IMR-90 (cell line): ENCODE data around the gene CERS4. TPM values are rescaled to one million over a fixed set of nuclear protein-coding genes. Genes with fewer than 3 reads are reported as not detected.

ENCODE experiments used
- ATAC-seq: fragments of 200-7000 bp; cut with Tn5 transposase; 2 replicates; pipeline ENCODE4 v1.9.1; 2020; ENCODE audit warnings: low read depth, mild to moderate bottlenecking, moderate library complexity
- BruUV-seq: library from RNA; stranded (reverse); fragments of 400-500 nt; replicated peaks from 2 replicates; lab custom pipeline; 2021; lab: Mats Ljungman, UMichigan
- CTCF ChIA-PET: fragments of 300-600 bp; formaldehyde crosslinking; extraction: SDS; loops from one replicate; lab custom pipeline; 2021; ENCODE audit warnings: antibody characterized with exemption; lab: Yijun Ruan, JAX
- POLR2A ChIA-PET: fragments of 300-600 bp; sonication (Branson Sonifier 250); formaldehyde crosslinking; loops from one replicate; lab custom pipeline; 2022; ENCODE audit warnings: antibody characterized with exemption; ENCODE audit not compliant: unreplicated experiment; lab: Charles Lee
- DNase-seq: peaks from one replicate; pipeline ENCODE4 v3.0.0; 2013
- H2AFZ ChIP-seq: replicated peaks from 2 replicates; pipeline ENCODE3; 2013; ENCODE audit warnings: low read length, mild to moderate bottlenecking; ENCODE audit not compliant: poor library complexity
- H2AK5ac ChIP-seq: 2 replicates; pipeline ENCODE4 v1.6.1; 2013; ENCODE audit warnings: low read depth, low read length, inconsistent platforms
- H2AK9ac ChIP-seq: replicated peaks from 2 replicates; pipeline ENCODE3; 2013; ENCODE audit warnings: mild to moderate bottlenecking, low read depth, low read length, moderate library complexity; ENCODE audit not compliant: poor library complexity
- H2BK120ac ChIP-seq: 2 replicates; pipeline ENCODE4 v1.6.1; 2013; ENCODE audit warnings: low read depth, low read length, inconsistent platforms
- H2BK15ac ChIP-seq: 3 replicates; pipeline ENCODE4 v1.6.1; 2013; ENCODE audit warnings: low read depth, low read length, inconsistent platforms
- H2BK20ac ChIP-seq: 2 replicates; pipeline ENCODE4 v1.6.1; 2013; ENCODE audit warnings: low read depth, mild to moderate bottlenecking, inconsistent platforms, low read length, moderate library complexity
- H2BK5ac ChIP-seq: 2 replicates; pipeline ENCODE4 v1.6.1; 2013; ENCODE audit warnings: mild to moderate bottlenecking, low read depth, low read length, inconsistent platforms; ENCODE audit not compliant: poor library complexity, severe bottlenecking
- H3K14ac ChIP-seq: replicated peaks from 2 replicates; pipeline ENCODE4 v1.6.1; 2013; ENCODE audit warnings: low read depth, low read length, inconsistent platforms
- H3K18ac ChIP-seq: 2 replicates; pipeline ENCODE4 v1.6.1; 2013; ENCODE audit warnings: low read depth, low read length, control low read depth
- H3K23ac ChIP-seq: 2 replicates; pipeline ENCODE4 v1.6.1; 2013; ENCODE audit warnings: low read depth, low read length, inconsistent platforms
- H3K27ac ChIP-seq: 2 replicates; pipeline ENCODE4 v1.5.1; 2013; ENCODE audit warnings: mild to moderate bottlenecking, control low read depth, low read length; ENCODE audit not compliant: insufficient read depth
- H3K27me3 ChIP-seq: 2 replicates; pipeline ENCODE4 v1.6.1; 2013; ENCODE audit warnings: low read length; ENCODE audit not compliant: control insufficient read depth, insufficient read depth
- H3K36me3 ChIP-seq: 2 replicates; pipeline ENCODE4 v1.6.1; 2013; ENCODE audit warnings: low read length, mixed read lengths; ENCODE audit not compliant: control insufficient read depth, insufficient read depth
- H3K4ac ChIP-seq: 2 replicates; pipeline ENCODE4 v1.6.1; 2013; ENCODE audit warnings: low read depth, low read length, inconsistent platforms
- H3K4me1 ChIP-seq: 2 replicates; pipeline ENCODE4 v1.6.1; 2013; ENCODE audit warnings: low read length, mixed read lengths; ENCODE audit not compliant: control insufficient read depth, insufficient read depth
- H3K4me2 ChIP-seq: 2 replicates; pipeline ENCODE4 v1.6.1; 2013; ENCODE audit warnings: low read depth, mild to moderate bottlenecking, control low read depth, low read length, moderate library complexity
- H3K4me3 ChIP-seq: 2 replicates; pipeline ENCODE4 v1.5.1; 2013; ENCODE audit warnings: low read depth, mild to moderate bottlenecking, control low read depth, low read length, moderate library complexity; ENCODE audit not compliant: insufficient read depth
- H3K56ac ChIP-seq: 2 replicates; pipeline ENCODE4 v1.6.1; 2013; ENCODE audit warnings: low read length, inconsistent platforms; ENCODE audit not compliant: insufficient read depth; ENCODE audit errors: extremely low read depth
- H3K79me1 ChIP-seq, 2 experiments: 2 replicates each; pipeline ENCODE4 v1.6.1; 2013; ENCODE audit warnings: low read length in 2 of 2, inconsistent platforms in 1 of 2, low read depth in 1 of 2
- H3K9ac ChIP-seq: 2 replicates; pipeline ENCODE4 v1.6.1; 2013; ENCODE audit warnings: low read depth, low read length, control low read depth
- H3K9me1 ChIP-seq: 2 replicates; pipeline ENCODE4 v1.6.1; 2013; ENCODE audit warnings: low read length, inconsistent platforms; ENCODE audit not compliant: insufficient read depth
- H3K9me3 ChIP-seq: 2 replicates; pipeline ENCODE4 v1.6.1; 2013; ENCODE audit warnings: low read length; ENCODE audit not compliant: control insufficient read depth, insufficient read depth
- H4K20me1 ChIP-seq: 2 replicates; pipeline ENCODE4 v1.6.1; 2013; ENCODE audit warnings: low read length, inconsistent platforms; ENCODE audit not compliant: insufficient read depth
- H4K5ac ChIP-seq: 2 replicates; pipeline ENCODE4 v1.6.1; 2013; ENCODE audit warnings: mild to moderate bottlenecking, low read depth, low read length, control low read depth
- H4K8ac ChIP-seq, 2 experiments: 2 replicates each; pipeline ENCODE4 v1.6.1; 2013; ENCODE audit warnings: low read depth in 2 of 2, low read length in 2 of 2, control low read depth in 1 of 2, inconsistent platforms in 1 of 2
- H4K91ac ChIP-seq: 2 replicates; pipeline ENCODE4 v1.6.1; 2013; ENCODE audit warnings: low read depth, low read length, inconsistent platforms; ENCODE audit not compliant: insufficient read depth
- BHLHE40 ChIP-seq: fragments of 150-350 bp; IDR thresholded peaks from 2 replicates; pipeline ENCODE4 v1.6.1; 2016; ENCODE audit warnings: mild to moderate bottlenecking, low read depth, low read length
- CEBPB ChIP-seq: IDR thresholded peaks from 2 replicates; pipeline ENCODE4 v1.6.1; 2012; ENCODE audit warnings: low read depth, low read length, improper control_type of control experiment
- CHD1 ChIP-seq: IDR thresholded peaks from 2 replicates; pipeline ENCODE4 v1.6.1; 2012; ENCODE audit warnings: low read depth, low read length, improper control_type of control experiment
- CTCF ChIP-seq: conservative IDR thresholded peaks from 2 replicates; pipeline ENCODE4 v1.5.1; 2012; ENCODE audit warnings: mild to moderate bottlenecking, low read depth, low read length, improper control_type of control experiment
- ELK1 ChIP-seq: fragments of 150-350 bp; IDR thresholded peaks from 2 replicates; pipeline ENCODE4 v1.6.1; 2016; ENCODE audit warnings: low read depth, mild to moderate bottlenecking, low read length, moderate library complexity, borderline replicate concordance
- MAFK ChIP-seq: IDR thresholded peaks from 2 replicates; pipeline ENCODE4 v1.6.1; 2012; ENCODE audit warnings: low read depth, low read length, improper control_type of control experiment
- MAZ ChIP-seq: IDR thresholded peaks from 2 replicates; pipeline ENCODE4 v1.6.1; 2012; ENCODE audit warnings: low read depth, mild to moderate bottlenecking, low read length, improper control_type of control experiment, moderate library complexity, borderline replicate concordance
- MXI1 ChIP-seq: IDR thresholded peaks from 2 replicates; pipeline ENCODE4 v1.6.1; 2012; ENCODE audit warnings: low read depth, mild to moderate bottlenecking, low read length, moderate library complexity, borderline replicate concordance
- NFE2L2 ChIP-seq: fragments of 150-350 bp; IDR thresholded peaks from 2 replicates; pipeline ENCODE4 v1.6.1; 2016; ENCODE audit warnings: low read depth, mild to moderate bottlenecking, low read length
- POLR2A ChIP-seq: IDR thresholded peaks from 2 replicates; pipeline ENCODE4 v1.6.1; 2012; ENCODE audit warnings: mild to moderate bottlenecking, low read depth, low read length
- RAD21 ChIP-seq: IDR thresholded peaks from 2 replicates; pipeline ENCODE4 v1.6.1; 2012; ENCODE audit warnings: low read length, improper control_type of control experiment
- RCOR1 ChIP-seq: IDR thresholded peaks from 2 replicates; pipeline ENCODE4 v1.6.1; 2012; ENCODE audit warnings: mild to moderate bottlenecking, low read length, improper control_type of control experiment; ENCODE audit not compliant: insufficient replicate concordance
- SMC3 ChIP-seq: fragments of 150-350 bp; IDR thresholded peaks from 2 replicates; pipeline ENCODE4 v1.6.1; 2016; ENCODE audit warnings: low read depth, mild to moderate bottlenecking, antibody characterized with exemption, low read length, moderate library complexity
- WGBS, 2 experiments: methylation state at CpG; one replicate each; pipeline versions ENCODE4 v1.1.5 to v1.1.7; 2013; ENCODE audit warnings: missing lambda C conversion rate in 2 of 2; ENCODE audit not compliant: insufficient read length in 1 of 2; ENCODE audit errors: extremely low coverage in 2 of 2; 5-methylcytosine and 5-hydroxymethylcytosine counted together
- dilution Hi-C: fragments of 300-500 bp; cut with HindIII; formaldehyde crosslinking; loops from one replicate; pipeline ENCODE4 v1.14.3; 2018; ENCODE audit warnings: low sequenced_read_pairs; ENCODE audit not compliant: unreplicated experiment
- in situ Hi-C: fragments of 300-500 bp; cut with MboI; formaldehyde crosslinking; loops from 3 replicates; pipeline ENCODE4 v1.14.3; 2019; ENCODE audit warnings: low sequenced_read_pairs, inconsistent platforms, mixed read lengths
- intact Hi-C: fragments of 100-400 bp; cut with micrococcal nuclease; formaldehyde crosslinking; loops from 2 replicates; pipeline ENCODE4 v1.10.0; 2022
- polyA plus RNA-seq, 3 experiments: library from polyadenylated mRNA; depleted of rRNA; stranded (reverse); fragments of >200 nt; gene quantifications; 2 replicates each; pipeline ENCODE4 v1.2.3, GENCODE V29; 2012; ENCODE audit warnings: low replicate concordance in 1 of 3
- total RNA-seq: library from RNA; depleted of rRNA; stranded (reverse); fragments of >200 nt; gene quantifications from 2 replicates; pipeline ENCODE4 v1.2.3, GENCODE V29; 2012

Gene CERS4
- total and polyA plus RNA-seq, 2 of the 4 experiments (the other 2 are of a cell fraction): 3.2 to 5.7 TPM

GRCh38 chr19:8257052-8257443 is 47.9 kb downstream of the CERS4 start:
- intact Hi-C loops (loop anchor here (10.0 kb wide), 1 partner anchor 252 kb away; the partner anchor contains the start of gene ELAVL1), in situ Hi-C loops (loop anchor here (10.0 kb wide), 1 partner anchor 282 kb away; no protein-coding TSS in a partner anchor), dilution Hi-C loops (no loop called here)
- no peak overlapping the region for H2AFZ ChIP-seq
- POLR2A ChIA-PET: no interaction called here
- no peak overlapping the region for H3K23ac ChIP-seq
- H4K91ac ChIP-seq: no peak overlapping the region
- peaks cover 3% of the 10 kb centered on the region; the same call in 1 of the 2 replicates for H3K4me1 ChIP-seq
- ATAC-seq: no peak
- H3K9me3 ChIP-seq: no peaks in the 10 kb centered on the region
- H3K27ac ChIP-seq: no peak overlapping the region
- H2AK9ac ChIP-seq: no peak overlapping the region
- no peak overlapping the region for H2BK5ac ChIP-seq
- BruUV-seq: no TSS peak
- no peaks in the 10 kb centered on the region for H3K79me1 ChIP-seq
- no peak overlapping the region for H2AK5ac ChIP-seq
- CTCF ChIA-PET: no interaction called here
- no peak for TF ChIP-seq MXI1
- no peak for TF ChIP-seq MAZ
- no peak for TF ChIP-seq CTCF
- TF ChIP-seq RAD21: no peak
- no peak for TF ChIP-seq CHD1
- TF ChIP-seq BHLHE40: no peak
- no peak for TF ChIP-seq CEBPB
- TF ChIP-seq POLR2A: no peak
- TF ChIP-seq MAFK: no peak
- no peak for TF ChIP-seq ELK1
- no peak for TF ChIP-seq SMC3
- TF ChIP-seq RCOR1: no peak
- no peak for TF ChIP-seq NFE2L2
- H3K36me3 ChIP-seq: peaks cover 6% of the 10 kb centered on the region; the same call in 1 of the 2 replicates
- no peak overlapping the region for H3K14ac ChIP-seq
- H4K8ac ChIP-seq: no peak overlapping the region
- no peaks in the 10 kb centered on the region for H3K27me3 ChIP-seq
- WGBS, 2 experiments: 69% methylated on average over 2 of the region's 5 CpGs; no CpG with 5 or more reads in 1 of the 2 experiments
- no peak overlapping the region for H4K5ac ChIP-seq
- H3K4me2 ChIP-seq: no peak overlapping the region
- H2BK20ac ChIP-seq: no peak overlapping the region
- H3K4me3 ChIP-seq: no peak overlapping the region
- no peak overlapping the region for H3K56ac ChIP-seq
- H4K20me1 ChIP-seq: no peaks in the 10 kb centered on the region
- no peak overlapping the region for H3K18ac ChIP-seq
- no peak overlapping the region for H2BK15ac ChIP-seq
- no peak overlapping the region for H2BK120ac ChIP-seq
- no peak overlapping the region for H3K9ac ChIP-seq
- no peak overlapping the region for H3K4ac ChIP-seq
- DNase-seq: no peak
- no peaks in the 10 kb centered on the region for H3K9me1 ChIP-seq
